Measurements from ENCODE around the gene SFI1.

Gene SFI1

DNA sequence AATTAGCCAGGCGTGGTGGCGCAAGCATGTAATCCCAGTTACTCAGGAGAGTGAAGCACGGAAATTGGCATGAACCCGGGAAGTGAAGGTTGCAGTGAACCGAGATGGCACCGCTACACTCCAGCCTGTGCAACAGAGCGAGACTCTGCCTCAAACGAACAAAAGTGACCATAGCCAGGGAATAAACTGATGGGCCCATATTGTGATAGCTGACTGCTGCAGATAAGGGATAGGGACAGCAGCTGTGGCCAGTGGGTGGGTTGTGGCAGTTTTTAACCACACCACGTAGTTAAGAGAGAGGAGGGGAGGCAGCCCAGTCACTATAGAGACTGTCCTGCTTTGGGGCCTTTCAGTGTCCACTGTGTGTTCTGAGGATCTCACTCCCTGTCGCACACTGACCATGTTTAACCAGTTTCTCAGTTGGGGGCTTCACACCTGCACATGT lies 106.8 kb downstream of the SFI1 start:
- DNase-seq = no peak

- DNase-seq = no peak
Observed at GRCh38 chr22:31603574-31603973, 107.2 kb downstream of the SFI1 start.

GRCh38 chr22:31604137-31604705 lies 107.9 kb downstream of the SFI1 start:
- no peak for DNase-seq

DNA sequence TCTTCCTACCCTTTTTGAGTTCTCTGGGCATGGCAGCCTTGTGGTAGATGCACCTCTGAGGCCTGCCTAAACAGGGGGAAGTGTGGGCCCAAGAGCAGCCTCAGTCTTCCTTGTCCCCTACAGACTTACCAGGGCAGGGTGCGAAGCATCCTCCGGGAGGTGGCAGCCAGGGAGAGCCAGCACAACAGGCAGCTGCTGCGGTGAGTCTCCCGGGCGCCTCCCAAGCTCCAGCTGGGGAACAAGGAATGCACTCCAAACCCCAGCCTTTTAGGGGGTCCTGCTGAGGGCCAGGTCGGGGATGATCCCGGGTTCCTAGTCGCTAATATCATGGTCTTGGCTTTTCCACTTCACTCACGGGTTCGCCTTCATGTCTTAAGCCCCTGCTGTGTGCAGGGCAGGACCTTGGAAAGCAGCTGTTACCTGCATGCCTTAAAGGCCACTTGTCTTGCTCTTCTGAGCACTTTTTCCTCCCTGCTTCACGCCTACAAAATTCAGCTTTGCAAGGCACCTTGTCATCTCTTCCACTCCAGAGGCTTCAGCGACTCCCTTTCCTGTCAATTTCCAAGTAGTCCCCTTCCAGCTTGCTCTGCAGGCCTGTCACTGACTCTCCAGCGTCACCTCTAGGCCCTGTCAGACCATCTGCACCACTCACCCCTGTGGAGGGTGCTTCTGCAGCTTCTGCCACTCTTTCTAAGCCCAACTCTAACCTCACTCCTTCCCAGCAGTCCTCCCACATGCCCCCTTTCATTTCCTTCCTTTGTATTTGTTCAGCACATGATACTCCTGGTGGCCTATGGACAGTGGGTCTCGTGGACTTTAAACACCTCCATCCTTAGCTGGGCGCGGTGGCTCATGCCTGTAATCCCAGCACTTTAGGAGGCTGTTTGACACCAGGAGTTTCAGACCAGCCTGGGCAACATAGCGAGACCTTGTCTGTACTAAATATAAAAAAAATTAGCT lies 108.7 kb downstream of the SFI1 start:
- DNase-seq = no peak

- DNase-seq = no peak
Observed at GRCh38 chr22:31605851-31606585, 109.7 kb downstream of the SFI1 start.

- no peak for DNase-seq
Observed at GRCh38 chr22:31607696-31608095, 111.4 kb downstream of the SFI1 start.

- DNase-seq = no peak
Observed at GRCh38 chr22:31609716-31610115, 113.4 kb downstream of the SFI1 start.

DNA sequence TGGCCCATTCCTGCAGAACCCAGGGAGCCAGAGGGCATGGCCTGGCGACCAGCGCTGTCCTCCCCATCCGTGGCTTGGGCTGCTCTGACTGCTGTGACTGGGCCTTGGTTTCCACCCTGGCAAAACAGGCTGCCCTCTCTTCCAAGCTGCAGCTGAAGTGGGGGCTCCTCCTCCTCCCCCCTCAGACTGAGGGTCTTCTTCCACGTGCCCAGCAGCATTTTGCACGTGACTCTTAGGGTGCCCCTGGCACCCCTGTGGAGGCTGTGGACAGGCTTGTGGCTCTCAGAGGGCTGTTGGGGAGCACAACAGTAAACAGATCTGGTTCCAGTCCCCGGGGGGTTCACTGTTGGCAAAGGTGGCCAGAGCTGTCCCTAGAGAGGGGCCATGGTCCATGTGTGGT lies 114.3 kb downstream of the SFI1 start:
- no peak for DNase-seq

- DNase-seq = no peak
Observed at GRCh38 chr22:31611061-31611760, 114.9 kb downstream of the SFI1 start.

DNA sequence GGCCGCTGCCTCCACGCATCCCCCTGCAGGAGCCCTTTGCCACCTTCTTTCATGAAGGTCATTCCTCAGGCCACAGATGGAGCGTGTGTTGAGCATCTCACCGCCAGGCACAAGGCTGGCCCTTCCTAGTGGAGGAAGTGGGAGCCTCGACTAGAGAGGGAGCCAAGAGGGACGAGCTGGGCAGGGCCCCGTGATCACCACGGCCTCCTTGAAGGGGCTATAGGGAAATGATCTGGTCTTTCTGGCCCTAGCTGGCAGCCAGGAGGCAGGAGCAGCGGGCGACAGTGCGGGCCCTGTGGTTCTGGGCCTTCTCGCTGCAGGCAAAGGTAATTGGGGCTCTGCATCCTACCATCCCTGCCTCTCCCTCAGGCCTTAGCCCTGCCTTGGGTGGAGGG lies 116.6 kb downstream of the SFI1 start:
- no peak for DNase-seq

- DNase-seq = no peak
Observed at GRCh38 chr22:31613286-31613903, 117.1 kb downstream of the SFI1 start.

GRCh38 chr22:31613904-31614296 lies 117.6 kb downstream of the SFI1 start:
- DNase-seq = no peak

- no peak for DNase-seq
Observed at GRCh38 chr22:31614781-31615490, 118.6 kb downstream of the SFI1 start.

GRCh38 chr22:31615491-31615860 lies 119.1 kb downstream of the SFI1 start:
- no peak for DNase-seq

GRCh38 chr22:31615940-31616314 lies 119.6 kb downstream of the SFI1 start:
- DNase-seq = no peak

DNA sequence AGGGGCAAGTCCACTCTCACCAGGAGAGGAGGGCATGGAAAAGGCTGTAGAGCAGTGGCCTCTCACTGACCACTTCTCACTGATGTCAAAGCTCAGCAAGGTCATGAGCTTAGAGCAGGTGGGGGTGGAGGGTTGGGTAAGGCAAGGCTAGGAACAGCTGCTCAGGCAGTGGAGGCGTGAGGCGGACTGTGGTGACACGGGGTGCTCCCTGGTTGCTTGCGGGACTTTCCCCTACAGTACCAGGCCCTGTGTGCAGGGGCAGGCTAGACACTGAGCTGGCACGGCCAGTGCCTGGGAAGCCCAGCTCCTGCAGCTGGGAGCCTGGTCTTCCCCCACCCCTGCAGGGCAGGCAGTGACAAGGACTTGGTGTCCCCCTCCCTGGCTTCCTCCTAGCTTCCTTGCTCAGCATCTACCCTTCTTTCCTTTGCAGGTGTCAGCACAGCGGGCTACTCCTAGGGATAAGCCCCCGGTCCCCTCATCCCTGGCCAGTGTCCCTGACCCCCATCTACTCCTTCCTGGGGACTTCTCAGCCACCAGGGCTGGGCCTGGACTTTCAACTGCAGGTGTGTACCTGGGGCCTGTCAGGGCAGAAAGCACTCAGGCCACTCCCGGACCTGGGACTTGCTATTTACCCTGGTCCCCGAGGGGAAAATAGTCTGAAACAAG lies 120.1 kb downstream of the SFI1 start:
- DNase-seq = peak in 1 of 2 donors; percentile 30

DNA sequence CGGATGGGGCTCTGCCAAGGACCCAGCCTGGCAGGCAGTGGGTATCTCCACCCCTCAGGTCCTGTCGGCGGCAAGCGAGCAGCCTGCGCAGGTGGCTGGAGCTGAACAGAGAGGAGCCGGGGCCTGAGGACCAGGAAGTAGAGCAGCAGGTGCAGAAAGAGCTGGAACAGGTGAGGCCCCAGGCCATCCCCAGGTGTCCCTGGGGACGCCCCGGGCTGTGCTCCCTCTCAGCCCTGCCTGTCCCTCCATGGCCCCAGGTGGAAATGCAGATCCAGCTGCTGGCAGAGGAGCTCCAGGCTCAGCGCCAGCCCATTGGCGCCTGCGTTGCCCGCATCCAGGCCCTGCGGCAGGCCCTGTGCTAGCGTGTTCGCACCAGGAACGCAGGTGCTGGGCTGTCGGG lies 121.7 kb downstream of the SFI1 start:
- DNase-seq = no peak

- DNase-seq = no peak
Observed at GRCh38 chr22:31618471-31619176, 122.3 kb downstream of the SFI1 start.

DNA sequence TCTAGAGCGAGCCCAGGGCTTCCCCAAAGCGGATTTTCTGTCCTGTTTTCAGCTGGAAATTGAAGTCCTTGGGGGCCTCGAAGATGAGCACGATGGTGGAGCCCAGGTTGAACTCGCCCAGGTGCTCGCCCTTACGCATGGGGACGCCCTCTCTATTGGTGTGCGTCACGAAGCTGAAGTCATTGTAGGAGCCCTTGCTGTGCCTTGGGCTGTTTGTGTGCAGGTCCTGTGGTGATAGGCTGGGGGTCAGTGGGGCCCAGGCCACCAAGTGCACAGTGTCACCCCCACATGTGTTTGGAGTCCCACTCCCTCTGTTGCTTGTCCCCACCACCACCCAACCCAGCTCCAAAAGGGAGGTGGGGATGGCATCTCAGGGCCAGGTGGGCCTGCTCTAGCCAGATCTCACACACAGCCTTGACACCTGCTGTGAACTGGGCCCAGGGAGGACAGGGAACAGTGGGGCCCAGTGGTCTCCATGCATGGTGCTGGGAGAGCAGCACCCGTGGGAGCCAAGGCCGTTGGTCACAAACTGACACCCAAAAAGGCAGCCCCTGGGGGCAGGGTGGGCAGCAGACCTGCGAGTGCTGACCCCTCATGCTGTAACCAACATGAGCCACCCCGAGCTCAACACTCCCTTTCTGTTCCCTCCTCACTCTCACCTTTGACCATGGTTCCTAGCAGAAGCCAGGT lies 123.4 kb downstream of the SFI1 start:
- no peak for DNase-seq
